ENCODE measurements around the gene PRMT3. TPM values are rescaled to one million over a fixed set of nuclear protein-coding genes. Genes with fewer than 3 reads are reported as not detected.

Gene PRMT3
- total and polyA plus RNA-seq, 2 donors (not counting 1 experiment from before 2014, with no cell fraction given) = 6.0 to 18.3 TPM

DNA sequence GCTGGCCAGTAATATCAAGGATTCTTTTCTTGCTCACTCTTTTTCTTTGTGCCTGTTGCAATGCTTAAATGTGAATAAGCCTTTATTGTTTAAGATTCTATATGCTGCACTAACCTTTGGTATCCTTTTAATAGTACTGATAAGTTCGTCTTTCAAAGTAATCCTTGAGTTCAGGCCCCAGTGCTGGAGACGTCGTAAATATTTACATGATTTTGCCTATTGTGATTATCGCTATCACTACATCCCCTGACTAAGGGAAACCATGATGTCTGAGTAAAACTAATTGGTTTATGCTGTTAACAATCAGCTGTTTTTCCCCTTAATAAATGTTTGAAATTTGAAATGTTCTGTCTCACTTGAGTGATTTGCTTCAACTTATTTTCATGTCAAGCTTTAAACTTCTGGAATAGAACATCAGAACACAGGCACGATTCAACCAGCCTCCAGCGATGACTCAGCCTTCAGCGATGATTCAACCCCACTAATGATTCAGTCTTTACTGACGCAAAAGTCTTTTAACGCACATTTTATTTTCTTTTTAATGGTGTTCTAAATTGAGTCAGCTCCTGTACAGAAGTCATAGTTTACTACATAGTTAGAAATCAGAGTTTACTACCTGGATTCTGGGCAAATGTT lies 20.1 kb upstream of the PRMT3 start:
- Histone ChIP-seq H2AFZ (ENCODE audit: insufficient read depth, low read depth, low read length, poor library complexity, severe bottlenecking) (no peak overlapping the region), H3K9ac (ENCODE audit: low read length) (no peak overlapping the region), H3K9me3 (ENCODE audit: control extremely low read depth in 1 of 3, control insufficient read depth in 2 of 3, insufficient read depth in 1 of 3, low read length in 2 of 3) (no peaks in the 10 kb centered on the region), H3K27me3 (replicated peaks in 1 of 4; ENCODE audit: control extremely low read depth in 1 of 4, control insufficient read depth in 3 of 4, insufficient read depth in 4 of 4, low read length in 3 of 4) (no peaks in the 10 kb centered on the region), H4K20me1 (ENCODE audit: control insufficient read depth, insufficient read depth, low read length, poor library complexity, severe bottlenecking) (no peaks in the 10 kb centered on the region), H3K4me1 (ENCODE audit: control insufficient read depth in 2 of 2, insufficient read depth in 2 of 2, low read length in 2 of 2) (peaks cover 13 to 22% of the 10 kb centered on the region in 2 donors), H3K4me3 (ENCODE audit: control extremely low read depth in 1 of 5, extremely low read depth in 1 of 5, insufficient read depth in 1 of 5, low read depth in 2 of 5, low read length in 4 of 5) (no peak overlapping the region), H3K27ac (ENCODE audit: low read length in 2 of 2) (no peak overlapping the region), H3K36me3 (replicated peaks in 1 of 2; ENCODE audit: control extremely low read depth in 1 of 2, control insufficient read depth in 1 of 2, extremely low read depth in 1 of 2, insufficient read depth in 2 of 2, low read length in 1 of 2) (peaks cover 7 to 18% of the 10 kb centered on the region in 2 experiments), H3K79me2 (ENCODE audit: control insufficient read depth, insufficient read depth, low read length) (peaks cover 11% of the 10 kb centered on the region), H3K4me2 (replicated peaks; ENCODE audit: low read depth, low read length, poor library complexity, severe bottlenecking) (no peak overlapping the region)
- POLR2A ChIA-PET = no interaction called here
- DNase-seq = no peak
- Mint-ChIP-seq H3K9me3 (ENCODE audit: insufficient read depth) (no peaks in the 10 kb centered on the region), H3K27me3 (no peaks in the 10 kb centered on the region), H3K4me3 (no peak overlapping the region), H3K27ac (no peak overlapping the region), H3K4me1 (peaks cover 42% of the 10 kb centered on the region)
- ATAC-seq (ENCODE audit: low read depth) = no peak
- intact Hi-C loops (cut with micrococcal nuclease) = loop anchor here (10.0 kb wide), 1 partner anchor 1973 kb away; the partner anchor contains the start of gene LDHA
- no CpG with 5 or more reads among the region's 9 CpGs for WGBS (ENCODE audit: insufficient coverage)
- no peak for TF ChIP-seq EZH2 (IDR thresholded peaks at IDR 0.05; ENCODE audit: borderline replicate concordance, insufficient read depth, low read depth, low read length, poor library complexity, severe bottlenecking)
- TF ChIP-seq, protein P1, sequence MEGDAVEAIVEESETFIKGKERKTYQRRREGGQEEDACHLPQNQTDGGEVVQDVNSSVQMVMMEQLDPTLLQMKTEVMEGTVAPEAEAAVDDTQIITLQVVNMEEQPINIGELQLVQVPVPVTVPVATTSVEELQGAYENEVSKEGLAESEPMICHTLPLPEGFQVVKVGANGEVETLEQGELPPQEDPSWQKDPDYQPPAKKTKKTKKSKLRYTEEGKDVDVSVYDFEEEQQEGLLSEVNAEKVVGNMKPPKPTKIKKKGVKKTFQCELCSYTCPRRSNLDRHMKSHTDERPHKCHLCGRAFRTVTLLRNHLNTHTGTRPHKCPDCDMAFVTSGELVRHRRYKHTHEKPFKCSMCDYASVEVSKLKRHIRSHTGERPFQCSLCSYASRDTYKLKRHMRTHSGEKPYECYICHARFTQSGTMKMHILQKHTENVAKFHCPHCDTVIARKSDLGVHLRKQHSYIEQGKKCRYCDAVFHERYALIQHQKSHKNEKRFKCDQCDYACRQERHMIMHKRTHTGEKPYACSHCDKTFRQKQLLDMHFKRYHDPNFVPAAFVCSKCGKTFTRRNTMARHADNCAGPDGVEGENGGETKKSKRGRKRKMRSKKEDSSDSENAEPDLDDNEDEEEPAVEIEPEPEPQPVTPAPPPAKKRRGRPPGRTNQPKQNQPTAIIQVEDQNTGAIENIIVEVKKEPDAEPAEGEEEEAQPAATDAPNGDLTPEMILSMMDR (IDR thresholded peaks at IDR 0.05) = no peak
- CTCF ChIA-PET = interaction anchor here (2.8 kb wide), 1 partner anchor 19 kb away, joined by 7 read pairs; the partner anchor contains the start of gene PRMT3

DNA sequence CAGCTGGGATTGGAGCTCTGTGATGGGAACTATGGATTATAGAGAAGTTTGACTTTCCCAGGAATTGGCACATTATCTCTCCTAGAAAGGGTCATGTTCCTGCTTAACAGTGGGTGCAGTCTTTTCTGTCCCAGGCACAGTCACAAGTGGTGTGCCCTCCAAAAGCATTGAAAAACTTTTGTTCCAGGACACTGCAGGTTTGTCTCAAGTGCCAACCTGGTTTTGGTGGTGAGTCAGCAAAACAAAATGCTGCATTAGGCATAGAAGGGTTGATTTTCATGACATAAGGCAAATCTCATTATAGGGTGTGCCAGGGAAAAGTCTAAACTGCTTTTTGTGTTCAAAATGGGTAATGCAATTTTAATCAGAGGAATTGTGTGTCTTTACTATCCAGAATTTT lies 19.1 kb upstream of the PRMT3 start:
- H2AFZ ChIP-seq (ENCODE audit: insufficient read depth, low read depth, low read length, poor library complexity, severe bottlenecking) = no peak overlapping the region
- ChIA-PET POLR2A (no interaction called here), CTCF (interaction anchor here (1.2 to 2.8 kb wide), 2 partner anchors 14 to 18 kb away, joined by 5 to 7 read pairs; partner anchors contain the start of gene PRMT3)
- Mint-ChIP-seq H3K27me3 (no peaks in the 10 kb centered on the region), H3K9me3 (ENCODE audit: insufficient read depth) (no peaks in the 10 kb centered on the region), H3K27ac (peak overlapping the region; percentile 10), H3K4me3 (no peak overlapping the region), H3K4me1 (peaks cover 32% of the 10 kb centered on the region)
- no peak overlapping the region for H3K9ac ChIP-seq (ENCODE audit: low read length)
- intact Hi-C loops (cut with micrococcal nuclease) = loop anchor here (10.0 kb wide), 1 partner anchor 1974 kb away; the partner anchor contains the start of gene LDHA
- H3K4me1 ChIP-seq (ENCODE audit: control insufficient read depth in 2 of 2, insufficient read depth in 2 of 2, low read length in 2 of 2) = peaks cover 6 to 13% of the 10 kb centered on the region in 2 donors
- H3K27me3 ChIP-seq (replicated peaks in 1 of 4; ENCODE audit: control extremely low read depth in 1 of 4, control insufficient read depth in 3 of 4, insufficient read depth in 4 of 4, low read length in 3 of 4) = no peaks in the 10 kb centered on the region
- no peak for DNase-seq
- H3K36me3 ChIP-seq (replicated peaks in 1 of 2; ENCODE audit: control extremely low read depth in 1 of 2, control insufficient read depth in 1 of 2, extremely low read depth in 1 of 2, insufficient read depth in 2 of 2, low read length in 1 of 2) = peaks cover 7 to 18% of the 10 kb centered on the region in 2 experiments
- no peak overlapping the region for H3K27ac ChIP-seq (ENCODE audit: low read length in 2 of 2)
- no peaks in the 10 kb centered on the region for H3K9me3 ChIP-seq (ENCODE audit: control extremely low read depth in 1 of 3, control insufficient read depth in 2 of 3, insufficient read depth in 1 of 3, low read length in 2 of 3)
- H3K79me2 ChIP-seq (ENCODE audit: control insufficient read depth, insufficient read depth, low read length) = peaks cover 1% of the 10 kb centered on the region
- H3K4me2 ChIP-seq (replicated peaks; ENCODE audit: low read depth, low read length, poor library complexity, severe bottlenecking) = no peak overlapping the region
- TF ChIP-seq, protein P1 (IDR thresholded peaks at IDR 0.05) = no peak
- no peak for TF ChIP-seq EZH2 (IDR thresholded peaks at IDR 0.05; ENCODE audit: borderline replicate concordance, insufficient read depth, low read depth, low read length, poor library complexity, severe bottlenecking)
- ATAC-seq (ENCODE audit: low read depth) = no peak
- H4K20me1 ChIP-seq (ENCODE audit: control insufficient read depth, insufficient read depth, low read length, poor library complexity, severe bottlenecking) = no peaks in the 10 kb centered on the region
- H3K4me3 ChIP-seq (ENCODE audit: control extremely low read depth in 1 of 5, extremely low read depth in 1 of 5, insufficient read depth in 1 of 5, low read depth in 2 of 5, low read length in 4 of 5) = no peak overlapping the region
